GM18870 (cell line): ENCODE measurements around the gene CASZ1.

Experiments
- ATAC-seq: cut with Tn5 transposase; IDR thresholded peaks from one replicate; pipeline ENCODE4 v1.9.1; 2021; ENCODE audit warnings: moderate library complexity; ENCODE audit not compliant: unreplicated experiment

The CASZ1 gene

DNA sequence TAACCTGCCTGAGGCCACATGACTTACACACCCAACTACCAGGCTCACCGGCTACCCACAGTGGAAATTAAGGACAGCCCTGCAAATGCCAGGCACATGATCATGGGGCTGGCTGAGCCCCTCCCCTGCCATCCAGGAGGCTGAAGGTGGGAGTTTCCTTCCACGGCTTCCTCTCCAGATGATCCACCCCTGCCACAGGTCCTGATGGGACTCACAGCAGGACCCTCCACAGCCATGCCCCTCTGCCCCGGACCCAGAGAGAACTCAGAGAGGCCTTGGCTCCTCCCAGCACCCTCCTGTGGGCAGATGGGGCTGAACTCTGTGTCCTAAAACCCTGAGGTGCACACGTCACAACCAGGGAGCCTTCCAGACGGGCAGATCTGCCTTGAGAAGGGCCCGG is 29.1 kb upstream of the CASZ1 start:
- ATAC-seq: no peak

GRCh38 chr1:10824821-10825540 is 28.5 kb upstream of the CASZ1 start:
- no peak for ATAC-seq

DNA sequence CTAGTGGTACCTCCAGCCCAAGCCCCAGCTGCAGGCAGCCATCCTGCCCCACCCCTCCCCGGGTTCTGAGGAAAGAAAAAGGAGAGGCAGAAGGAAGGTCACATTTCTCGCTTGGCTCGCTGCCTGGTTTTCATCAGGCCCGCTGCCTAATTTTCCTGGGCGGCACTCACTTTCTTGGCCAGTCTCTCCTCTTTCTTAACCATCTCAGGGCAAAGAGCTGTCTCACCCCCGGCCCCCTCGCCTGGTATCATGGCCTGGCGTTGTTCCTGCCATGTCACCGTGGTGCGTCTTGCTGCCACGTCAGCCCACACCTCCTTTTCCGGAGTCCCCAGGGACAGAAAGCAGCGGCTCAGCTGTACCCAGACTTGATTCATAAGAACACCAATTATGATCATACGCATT is 26.6 kb upstream of the CASZ1 start:
- ATAC-seq: no peak

- no peak for ATAC-seq
Observed at GRCh38 chr1:10821388-10821787, 24.9 kb upstream of the CASZ1 start.

GRCh38 chr1:10820422-10820821 is 24.0 kb upstream of the CASZ1 start:
- ATAC-seq: no peak

GRCh38 chr1:10819198-10819901 is 22.9 kb upstream of the CASZ1 start:
- ATAC-seq: no peak

GRCh38 chr1:10818262-10819197 is 22.1 kb upstream of the CASZ1 start:
- ATAC-seq: no peak

GRCh38 chr1:10816743-10817369 is 20.4 kb upstream of the CASZ1 start:
- ATAC-seq: no peak

- ATAC-seq: no peak
Observed at GRCh38 chr1:10816233-10816632, 19.8 kb upstream of the CASZ1 start.

- no peak for ATAC-seq
Observed at GRCh38 chr1:10815858-10816195, 19.4 kb upstream of the CASZ1 start.

DNA sequence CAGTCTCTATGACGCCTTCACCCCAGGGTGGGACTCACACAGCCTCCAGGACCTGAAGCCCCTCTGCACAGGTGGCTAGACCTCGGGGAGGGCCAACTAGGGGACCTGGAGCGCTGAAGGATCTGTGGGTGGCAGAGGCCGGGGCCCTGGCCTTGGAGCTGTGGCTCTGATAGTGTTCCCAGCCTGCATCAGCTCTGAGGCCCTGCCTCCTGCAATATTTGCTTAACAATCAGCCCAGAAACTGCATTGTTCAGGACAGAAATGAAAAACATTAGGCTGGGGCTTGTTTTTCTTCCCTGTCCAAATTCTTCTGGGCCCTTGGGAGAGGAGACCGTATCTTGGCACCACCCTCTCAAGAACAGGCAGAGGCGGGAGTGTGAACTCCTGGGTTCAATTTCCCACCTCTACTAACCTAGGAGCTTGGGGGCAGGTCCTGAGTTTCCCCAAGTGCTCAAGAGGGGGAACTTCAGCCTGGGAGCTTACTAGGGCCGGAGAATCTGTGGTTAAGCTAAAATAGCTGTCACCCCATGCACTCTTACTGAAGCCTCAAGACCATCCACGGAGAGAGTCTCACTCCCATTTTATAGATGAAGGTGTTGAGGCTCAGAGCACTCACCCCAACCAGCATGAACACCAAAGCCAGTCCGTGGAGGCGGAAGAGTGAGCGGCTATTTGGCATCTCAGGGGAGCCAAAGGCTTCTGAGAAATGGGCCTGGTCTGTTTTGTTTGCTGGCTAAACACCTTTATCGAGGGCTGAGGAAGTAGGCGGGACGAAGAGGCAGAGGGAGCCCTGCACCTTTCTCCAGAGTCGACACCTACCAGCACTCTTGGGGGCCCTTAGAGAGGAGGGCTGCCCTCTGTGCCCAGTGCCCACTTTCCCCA is 18.8 kb upstream of the CASZ1 start:
- ATAC-seq: no peak

DNA sequence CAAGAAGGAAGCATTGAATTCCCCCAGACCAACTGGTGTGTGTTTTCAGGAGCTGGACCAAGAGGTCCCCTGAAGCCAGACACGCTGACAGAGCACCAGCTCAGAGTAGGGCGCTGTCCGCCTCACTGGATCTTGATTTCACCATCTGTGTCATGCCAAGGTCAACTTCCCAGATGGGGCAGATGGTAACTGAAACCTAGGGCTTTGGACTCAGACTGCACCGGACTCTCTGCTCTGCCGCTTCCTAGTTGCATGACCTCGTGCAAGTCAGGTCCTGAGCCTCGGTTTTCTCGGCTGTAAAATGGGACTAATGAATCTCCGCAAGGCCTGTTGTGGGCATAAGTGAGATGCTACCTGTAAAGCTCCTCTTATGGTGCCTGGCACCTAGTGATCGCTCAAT is 17.9 kb upstream of the CASZ1 start:
- no peak for ATAC-seq

DNA sequence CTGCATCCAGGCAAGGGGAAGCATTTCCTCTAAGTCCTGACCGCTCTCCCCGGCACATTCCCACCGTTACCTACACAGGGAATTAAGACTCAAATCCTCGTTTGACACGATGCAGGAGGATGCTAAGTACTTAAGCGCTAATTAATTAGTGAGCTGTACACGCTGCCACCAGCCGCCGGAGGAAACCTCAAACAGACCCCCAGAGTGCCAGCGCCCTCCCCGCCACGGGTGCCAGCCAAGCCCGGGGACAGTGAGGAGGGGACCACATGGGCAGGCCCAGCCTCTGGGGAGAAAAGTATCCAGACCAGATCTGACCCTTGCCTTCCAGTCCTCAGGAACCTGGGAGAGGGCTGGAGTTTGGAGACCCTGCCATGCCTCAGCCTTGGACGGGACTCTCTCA is 17.4 kb upstream of the CASZ1 start:
- no peak for ATAC-seq

DNA sequence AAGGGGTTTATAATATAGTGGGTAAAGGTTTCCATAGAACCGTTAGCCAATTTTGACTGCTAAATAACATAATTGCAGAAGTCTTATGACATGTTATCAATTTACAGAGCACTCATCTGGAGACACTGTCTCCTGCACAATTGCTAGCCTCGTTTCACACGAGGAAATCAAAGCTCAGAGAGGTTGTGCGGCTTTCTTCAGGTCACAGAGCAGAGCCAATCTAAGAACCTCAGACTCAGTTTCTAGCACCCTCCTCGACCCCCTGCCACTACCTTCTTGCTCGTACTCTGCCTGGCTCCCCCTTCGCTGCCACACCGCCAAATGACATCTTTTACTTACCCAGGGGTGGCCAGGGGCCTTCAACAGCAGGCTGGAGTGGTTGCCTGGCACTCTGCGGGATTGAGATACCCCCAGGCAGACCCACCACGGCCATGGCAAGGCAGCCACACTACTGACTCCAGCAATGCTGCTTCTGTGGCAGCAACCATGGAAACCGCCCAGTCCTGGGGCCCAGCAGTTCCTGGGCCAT is 16.0 kb upstream of the CASZ1 start:
- ATAC-seq: no peak

DNA sequence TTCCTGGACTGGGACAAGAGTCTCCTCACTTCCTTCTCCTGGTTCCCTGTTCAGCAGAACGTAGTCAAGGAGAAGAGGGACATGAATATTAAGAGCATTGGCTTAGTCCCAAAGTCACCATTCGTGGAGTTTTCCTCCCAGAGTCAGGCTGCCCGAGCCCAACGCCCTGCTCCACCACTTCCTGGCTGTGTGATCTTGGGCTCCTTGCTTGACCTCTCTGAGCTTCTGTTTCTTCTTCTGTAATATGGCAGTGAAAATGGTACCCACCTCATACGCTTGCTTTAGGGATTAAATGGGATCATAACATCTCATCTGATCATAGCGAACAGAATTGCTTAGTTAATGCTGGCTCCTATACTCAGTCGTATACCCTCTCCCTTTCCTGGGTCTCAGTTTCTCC is 12.0 kb upstream of the CASZ1 start:
- ATAC-seq: no peak

DNA sequence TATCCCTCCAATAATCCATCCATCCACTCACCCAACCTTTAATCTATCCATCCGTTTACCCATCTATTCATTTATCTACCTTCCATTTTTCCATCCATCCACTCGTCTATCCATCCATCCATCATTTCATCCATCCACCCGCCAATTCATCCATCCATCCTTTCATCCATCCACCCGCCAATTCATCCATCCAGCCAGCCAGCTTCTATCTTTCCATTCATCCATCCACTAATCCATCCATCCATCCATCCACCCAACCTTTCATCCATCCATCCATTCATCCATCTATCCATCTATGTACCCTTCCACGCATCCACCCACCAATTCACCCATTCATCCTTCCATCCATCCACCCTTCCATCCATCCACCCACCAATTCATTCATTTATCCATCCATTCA is 10.5 kb upstream of the CASZ1 start:
- no peak for ATAC-seq

DNA sequence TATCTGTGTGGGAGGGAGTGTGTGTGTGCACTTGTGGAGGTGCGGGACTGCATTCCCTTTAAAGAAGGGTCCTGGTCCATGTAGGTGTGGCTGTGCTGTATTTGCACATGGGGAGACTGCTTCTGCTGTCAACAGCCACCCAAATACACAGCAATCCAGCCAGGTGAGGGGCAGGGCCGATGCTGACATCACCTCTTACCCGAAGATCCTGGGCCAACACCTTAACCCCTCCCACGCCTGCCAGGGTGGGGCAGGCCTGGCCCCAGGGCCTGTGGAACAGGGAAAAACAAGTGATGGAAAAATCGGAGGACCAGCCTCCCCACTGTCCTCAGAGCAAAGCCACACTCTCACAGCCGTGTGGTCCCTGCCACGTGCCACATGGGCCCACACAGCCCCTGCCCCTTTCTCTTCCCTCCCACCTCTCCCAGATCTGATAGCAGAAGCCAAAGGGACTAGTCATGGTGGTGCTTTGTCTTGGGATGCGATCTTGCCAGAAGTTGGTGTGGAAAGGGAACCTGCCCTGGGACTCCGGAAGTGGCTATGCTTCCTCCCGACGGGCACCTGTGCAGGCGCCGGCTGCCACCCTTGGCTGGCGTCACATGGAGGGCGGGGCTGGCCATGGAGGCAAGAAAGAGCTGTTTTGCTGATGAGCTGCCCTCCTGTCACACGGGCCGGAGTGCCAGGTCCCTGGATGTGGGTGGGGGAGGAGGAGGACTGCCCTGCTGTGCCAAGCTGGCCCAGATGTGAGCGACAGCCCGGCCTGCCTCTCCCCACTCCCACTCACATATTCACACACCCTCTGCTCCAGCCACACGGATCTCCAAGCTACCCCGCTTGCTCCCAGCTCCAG is 7.8 kb upstream of the CASZ1 start:
- ATAC-seq: no peak

DNA sequence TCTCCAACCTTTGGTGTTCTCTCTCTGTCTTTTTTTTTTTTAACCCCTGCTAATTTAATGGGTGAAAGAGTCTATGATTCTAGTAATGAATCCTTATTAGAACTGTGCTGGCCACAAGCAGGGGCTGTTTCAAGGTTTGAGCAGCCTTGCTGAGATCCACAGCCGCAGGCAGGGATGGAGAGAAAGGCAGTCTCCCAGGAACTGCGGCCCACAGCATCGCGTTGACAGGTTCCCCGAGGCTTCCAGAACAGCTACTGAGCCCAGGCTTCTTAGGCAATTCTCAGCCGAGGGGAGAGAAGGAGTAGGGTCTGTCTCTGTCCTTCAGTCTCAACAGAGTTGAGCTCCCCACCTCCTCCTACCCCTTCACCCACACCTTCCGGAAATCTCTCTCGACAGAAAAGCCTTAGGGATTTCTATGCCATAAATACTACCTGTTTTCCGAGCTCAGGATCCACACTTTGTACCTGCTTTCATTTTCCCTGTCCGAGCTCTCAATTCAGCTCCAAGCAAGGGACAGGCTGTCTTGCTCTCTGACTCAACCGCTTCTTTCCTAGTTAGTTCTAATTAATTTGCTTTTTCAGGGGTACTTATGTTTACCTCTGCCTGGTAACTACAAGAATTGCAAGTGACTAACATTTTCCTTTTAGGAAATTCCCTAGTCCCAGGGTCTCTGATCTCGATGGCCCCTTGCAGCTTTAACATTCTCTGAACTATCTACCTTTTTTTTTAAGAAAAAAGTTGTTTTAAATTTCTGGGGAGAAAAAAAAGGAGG is 6.7 kb upstream of the CASZ1 start:
- no peak for ATAC-seq
